ENCODE results near the gene GAS6.

Gene GAS6

GRCh38 chr13:113817860-113818691, 45.8 kb downstream of the GAS6 start:
- DNase-seq = no peak

- peak; percentile 81 for DNase-seq
These were observed 46.7 kb downstream of the GAS6 start for GRCh38 chr13:113816946-113817859.

GRCh38 chr13:113816254-113816929, 47.5 kb downstream of the GAS6 start:
- DNase-seq = no peak

- DNase-seq = no peak
These were observed 48.5 kb downstream of the GAS6 start for GRCh38 chr13:113815151-113816058.

- DNase-seq = no peak
These were observed 49.4 kb downstream of the GAS6 start for GRCh38 chr13:113814435-113814821.

- DNase-seq = no peak
These were observed 50.0 kb downstream of the GAS6 start for GRCh38 chr13:113813749-113814434.

- no peak for DNase-seq
These were observed 50.7 kb downstream of the GAS6 start for GRCh38 chr13:113813070-113813748.

- no peak for DNase-seq
These were observed 51.5 kb downstream of the GAS6 start for GRCh38 chr13:113812178-113813040.

GRCh38 chr13:113811081-113811928, 52.6 kb downstream of the GAS6 start:
- no peak for DNase-seq

GRCh38 chr13:113810640-113811039, 53.2 kb downstream of the GAS6 start:
- no peak for DNase-seq

GRCh38 chr13:113809934-113810333, 53.9 kb downstream of the GAS6 start:
- no peak for DNase-seq

- DNase-seq = no peak
These were observed 55.6 kb downstream of the GAS6 start for GRCh38 chr13:113808058-113808834.

GRCh38 chr13:113806526-113806925, 57.4 kb downstream of the GAS6 start:
- no peak for DNase-seq

- DNase-seq = no peak
These were observed 57.8 kb downstream of the GAS6 start for GRCh38 chr13:113806104-113806471.

GRCh38 chr13:113805431-113806103, 58.3 kb downstream of the GAS6 start:
- DNase-seq = no peak

- no peak for DNase-seq
These were observed 59.0 kb downstream of the GAS6 start for GRCh38 chr13:113804703-113805430.

Measured in NCI-H69 (cell line).